ENCODE results near the gene CACNA1A. TPM values are rescaled to one million over a fixed set of nuclear protein-coding genes. Genes with fewer than 3 reads are reported as not detected.
"Not testable (repeated sequence)": the region's sequence is repeated elsewhere in the genome, so short reads cannot be mapped to it uniquely, and the experiment has no call there.

CACNA1A gene
- total and polyA plus RNA-seq, 5 donors, result 0.65 to 1.3 (median 0.88) TPM

GRCh38 chr19:13361726-13362125 is 144.6 kb downstream of the CACNA1A start:
- H3K4me1 ChIP-seq (ENCODE audit: control insufficient read depth, insufficient read depth, low read length); H3K27ac ChIP-seq (ENCODE audit: low read length); DNase-seq; H3K9me3 ChIP-seq (ENCODE audit: control insufficient read depth, low read length); ATAC-seq; H3K27me3 ChIP-seq (ENCODE audit: control insufficient read depth, insufficient read depth); intact Hi-C loops (cut with DNase I); H3K4me3 ChIP-seq (ENCODE audit: low read length): not testable (repeated sequence)
- 74% methylated on average over 3 of the region's 3 CpGs for WGBS

GRCh38 chr19:13356686-13357280 is 149.5 kb downstream of the CACNA1A start:
- DNase-seq (no peak), ATAC-seq (no peak)
- peaks cover 3% of the 10 kb centered on the region for H3K9me3 ChIP-seq (ENCODE audit: control insufficient read depth, low read length)
- no peak overlapping the region for H3K4me3 ChIP-seq (ENCODE audit: low read length)
- intact Hi-C loops (cut with DNase I), result no loop called here
- H3K27me3 ChIP-seq (ENCODE audit: control insufficient read depth, insufficient read depth), result no peaks in the 10 kb centered on the region
- no peak overlapping the region for H3K27ac ChIP-seq (ENCODE audit: low read length)
- 64% methylated on average over 9 of the region's 9 CpGs for WGBS
- H3K4me1 ChIP-seq (ENCODE audit: control insufficient read depth, insufficient read depth, low read length), result no peaks in the 10 kb centered on the region

GRCh38 chr19:13356185-13356584 is 150.1 kb downstream of the CACNA1A start:
- Histone ChIP-seq H3K27ac (ENCODE audit: low read length) (no peak overlapping the region), H3K27me3 (ENCODE audit: control insufficient read depth, insufficient read depth) (no peaks in the 10 kb centered on the region), H3K4me3 (ENCODE audit: low read length) (no peak overlapping the region), H3K9me3 (ENCODE audit: control insufficient read depth, low read length) (peaks cover 3% of the 10 kb centered on the region), H3K4me1 (ENCODE audit: control insufficient read depth, insufficient read depth, low read length) (no peaks in the 10 kb centered on the region)
- ATAC-seq, result no peak
- no peak for DNase-seq
- WGBS, result 79% methylated on average over 8 of the region's 8 CpGs
- intact Hi-C loops (cut with DNase I), result no loop called here

- 64% methylated on average over 5 of the region's 5 CpGs for whole genome bisulfite sequencing
- Histone ChIP-seq H3K4me1 (ENCODE audit: control insufficient read depth, insufficient read depth, low read length) (no peaks in the 10 kb centered on the region), H3K27me3 (ENCODE audit: control insufficient read depth, insufficient read depth) (no peaks in the 10 kb centered on the region), H3K4me3 (ENCODE audit: low read length) (no peak overlapping the region), H3K9me3 (ENCODE audit: control insufficient read depth, low read length) (peaks cover 3% of the 10 kb centered on the region), H3K27ac (ENCODE audit: low read length) (no peak overlapping the region)
- intact Hi-C loops (cut with DNase I), result no loop called here
- ATAC-seq (no peak), DNase-seq (no peak)
Measured at GRCh38 chr19:13355356-13355755, 150.9 kb downstream of the CACNA1A start.

- Histone ChIP-seq H3K4me3 (ENCODE audit: low read length) (no peak overlapping the region), H3K9me3 (ENCODE audit: control insufficient read depth, low read length) (peaks cover 3% of the 10 kb centered on the region), H3K27me3 (ENCODE audit: control insufficient read depth, insufficient read depth) (no peaks in the 10 kb centered on the region), H3K27ac (ENCODE audit: low read length) (no peak overlapping the region), H3K4me1 (ENCODE audit: control insufficient read depth, insufficient read depth, low read length) (no peaks in the 10 kb centered on the region)
- 75% methylated on average over 3 of the region's 3 CpGs for WGBS
- no peak for ATAC-seq
- intact Hi-C loops (cut with DNase I), result no loop called here
- DNase-seq, result no peak
Measured at GRCh38 chr19:13353625-13354024, 152.7 kb downstream of the CACNA1A start.

GRCh38 chr19:13350759-13351158 is 155.5 kb downstream of the CACNA1A start:
- ATAC-seq (no peak), DNase-seq (no peak)
- 86% methylated on average over 6 of the region's 6 CpGs for WGBS
- Histone ChIP-seq H3K27me3 (ENCODE audit: control insufficient read depth, insufficient read depth) (no peaks in the 10 kb centered on the region), H3K4me1 (ENCODE audit: control insufficient read depth, insufficient read depth, low read length) (no peaks in the 10 kb centered on the region), H3K4me3 (ENCODE audit: low read length) (no peak overlapping the region), H3K9me3 (ENCODE audit: control insufficient read depth, low read length) (peaks cover 5% of the 10 kb centered on the region), H3K27ac (ENCODE audit: low read length) (no peak overlapping the region)
- intact Hi-C loops (cut with DNase I), result no loop called here

- ATAC-seq (no peak), DNase-seq (no peak)
- Histone ChIP-seq H3K9me3 (ENCODE audit: control insufficient read depth, low read length) (peaks cover 5% of the 10 kb centered on the region), H3K27me3 (ENCODE audit: control insufficient read depth, insufficient read depth) (no peaks in the 10 kb centered on the region), H3K4me3 (ENCODE audit: low read length) (no peak overlapping the region), H3K27ac (ENCODE audit: low read length) (no peak overlapping the region), H3K4me1 (ENCODE audit: control insufficient read depth, insufficient read depth, low read length) (no peaks in the 10 kb centered on the region)
- intact Hi-C loops (cut with DNase I), result no loop called here
- WGBS, result 88% methylated on average over 4 of the region's 4 CpGs
Measured at GRCh38 chr19:13350072-13350471, 156.2 kb downstream of the CACNA1A start.

- H3K27me3 ChIP-seq (ENCODE audit: control insufficient read depth, insufficient read depth), result no peaks in the 10 kb centered on the region
- intact Hi-C loops (cut with DNase I), result no loop called here
- H3K4me3 ChIP-seq (ENCODE audit: low read length), result no peak overlapping the region
- WGBS, result 60% methylated on average over 12 of the region's 12 CpGs
- no peak for ATAC-seq
- DNase-seq, result no peak
- peaks cover 5% of the 10 kb centered on the region for H3K9me3 ChIP-seq (ENCODE audit: control insufficient read depth, low read length)
- no peaks in the 10 kb centered on the region for H3K4me1 ChIP-seq (ENCODE audit: control insufficient read depth, insufficient read depth, low read length)
- H3K27ac ChIP-seq (ENCODE audit: low read length), result no peak overlapping the region
Measured at GRCh38 chr19:13347367-13347766, 158.9 kb downstream of the CACNA1A start.

GRCh38 chr19:13343514-13343913 is 162.8 kb downstream of the CACNA1A start:
- Histone ChIP-seq H3K4me3 (ENCODE audit: low read length) (no peak overlapping the region), H3K27ac (ENCODE audit: low read length) (no peak overlapping the region), H3K9me3 (ENCODE audit: control insufficient read depth, low read length) (peaks cover 2% of the 10 kb centered on the region), H3K4me1 (ENCODE audit: control insufficient read depth, insufficient read depth, low read length) (no peaks in the 10 kb centered on the region), H3K27me3 (ENCODE audit: control insufficient read depth, insufficient read depth) (no peaks in the 10 kb centered on the region)
- intact Hi-C loops (cut with DNase I), result no loop called here
- DNase-seq (no peak), ATAC-seq (no peak)
- 57% methylated on average over 2 of the region's 2 CpGs for WGBS

- no peaks in the 10 kb centered on the region for H3K27me3 ChIP-seq (ENCODE audit: control insufficient read depth, insufficient read depth)
- intact Hi-C loops (cut with DNase I), result no loop called here
- no peaks in the 10 kb centered on the region for H3K4me1 ChIP-seq (ENCODE audit: control insufficient read depth, insufficient read depth, low read length)
- no peak overlapping the region for H3K27ac ChIP-seq (ENCODE audit: low read length)
- ATAC-seq (no peak), DNase-seq (no peak)
- H3K9me3 ChIP-seq (ENCODE audit: control insufficient read depth, low read length), result peaks cover 2% of the 10 kb centered on the region
- WGBS, result 54% methylated on average over 2 of the region's 2 CpGs
- no peak overlapping the region for H3K4me3 ChIP-seq (ENCODE audit: low read length)
Measured at GRCh38 chr19:13342672-13343071, 163.6 kb downstream of the CACNA1A start.

GRCh38 chr19:13339869-13340268 is 166.4 kb downstream of the CACNA1A start:
- intact Hi-C loops (cut with DNase I), result no loop called here

GRCh38 chr19:13337181-13337580 is 169.1 kb downstream of the CACNA1A start:
- intact Hi-C loops (cut with DNase I), result no loop called here
- 79% methylated on average over 3 of the region's 3 CpGs for WGBS
- DNase-seq (no peak), ATAC-seq (no peak)
- Histone ChIP-seq H3K9me3 (ENCODE audit: control insufficient read depth, low read length) (peaks cover 4% of the 10 kb centered on the region), H3K4me3 (ENCODE audit: low read length) (no peak overlapping the region), H3K27ac (ENCODE audit: low read length) (no peak overlapping the region), H3K27me3 (ENCODE audit: control insufficient read depth, insufficient read depth) (no peaks in the 10 kb centered on the region), H3K4me1 (ENCODE audit: control insufficient read depth, insufficient read depth, low read length) (no peaks in the 10 kb centered on the region)

More at GRCh38 chr19:13339869-13340268, 166.4 kb downstream of the CACNA1A start:
- H3K4me1 ChIP-seq (ENCODE audit: control insufficient read depth, insufficient read depth, low read length), result no peaks in the 10 kb centered on the region
- H3K4me3 ChIP-seq (ENCODE audit: low read length), result no peak overlapping the region
- H3K9me3 ChIP-seq (ENCODE audit: control insufficient read depth, low read length), result peaks cover 4% of the 10 kb centered on the region
- ATAC-seq, result no peak
- DNase-seq, result no peak
- WGBS, result 56% methylated on average over 13 of the region's 13 CpGs
- no peaks in the 10 kb centered on the region for H3K27me3 ChIP-seq (ENCODE audit: control insufficient read depth, insufficient read depth)
- H3K27ac ChIP-seq (ENCODE audit: low read length), result no peak overlapping the region

All from right cardiac atrium (tissue), 5 donors.